ENCODE results near the gene SERPINE1. TPM values are rescaled to one million over a fixed set of nuclear protein-coding genes. Genes with fewer than 3 reads are reported as not detected.
"Not testable (repeated sequence)": the region's sequence is repeated elsewhere in the genome, so short reads cannot be mapped to it uniquely, and the experiment has no call there.

SERPINE1 gene
- total and polyA plus RNA-seq, 2 of the 4 experiments (the other 2 are of a cell fraction): 1,441 to 2,783 TPM

- in situ Hi-C loops (cut with MboI; ENCODE audit: low sequenced_read_pairs) (loop anchor here (25.0 kb wide), 1 partner anchor 675 kb away; the partner anchor contains the start of genes MEPCE, PPP1R35 and ZCWPW1), dilution Hi-C loops (cut with HindIII; ENCODE audit: low sequenced_read_pairs, unreplicated experiment) (no loop called here), intact Hi-C loops (cut with micrococcal nuclease) (no loop called here)
- TF ChIP-seq POLR2A (IDR thresholded peaks at IDR 0.05; ENCODE audit: low read depth, low read length) (no peak), NFE2L2 (IDR thresholded peaks at IDR 0.05; ENCODE audit: low read depth, low read length) (no peak), MXI1 (IDR thresholded peaks at IDR 0.05; ENCODE audit: borderline replicate concordance, low read depth, low read length) (no peak), SMC3 (IDR thresholded peaks at IDR 0.05; ENCODE audit: low read depth, low read length) (no peak), CEBPB (IDR thresholded peaks at IDR 0.05; ENCODE audit: low read depth, low read length) (no peak), RAD21 (IDR thresholded peaks at IDR 0.05; ENCODE audit: low read length) (no peak), MAZ (IDR thresholded peaks at IDR 0.05; ENCODE audit: borderline replicate concordance, low read depth, low read length) (no peak)
- ChIA-PET POLR2A (ENCODE audit: unreplicated experiment) (no interaction called here), CTCF (no interaction called here)
- Histone ChIP-seq H2AK9ac (replicated peaks; ENCODE audit: low read depth, low read length, poor library complexity) (no peak overlapping the region), H3K23ac (ENCODE audit: low read depth, low read length) (peak overlapping the region; percentile 52; the same call in 1 of the 2 replicates), H3K56ac (ENCODE audit: extremely low read depth, insufficient read depth, low read length) (no peak overlapping the region), H3K79me1 (ENCODE audit: low read depth in 1 of 2, low read length in 2 of 2) (peaks cover 0 to 6% of the 10 kb centered on the region in 2 experiments; a peak in 1 of 4 replicates), H4K5ac (ENCODE audit: low read depth, low read length) (no peak overlapping the region), H2BK5ac (ENCODE audit: low read depth, low read length, poor library complexity, severe bottlenecking) (peak overlapping the region; percentile 13), H2BK15ac (ENCODE audit: low read depth, low read length) (peak overlapping the region; percentile 50; the same call in 2 of the 3 replicates), H3K27me3 (ENCODE audit: control insufficient read depth, insufficient read depth, low read length) (no peaks in the 10 kb centered on the region), H2BK20ac (ENCODE audit: low read depth, low read length) (peak overlapping the region; percentile 69), H4K91ac (ENCODE audit: insufficient read depth, low read depth, low read length) (peak overlapping the region; percentile 76), H4K8ac (ENCODE audit: low read depth in 2 of 2, low read length in 2 of 2) (peak overlapping the region; percentile 54 to 74; a peak in 3 of 4 replicates), H3K4me2 (ENCODE audit: low read depth, low read length) (no peak overlapping the region), H3K4me1 (ENCODE audit: control insufficient read depth, insufficient read depth, low read length) (peaks cover 13% of the 10 kb centered on the region), H3K9me3 (ENCODE audit: control insufficient read depth, insufficient read depth, low read length) (no peaks in the 10 kb centered on the region), H4K20me1 (ENCODE audit: insufficient read depth, low read length) (no peaks in the 10 kb centered on the region), H2BK120ac (ENCODE audit: low read depth, low read length) (peak overlapping the region; percentile 50), H3K9me1 (ENCODE audit: insufficient read depth, low read length) (peaks cover 16% of the 10 kb centered on the region), H3K27ac (ENCODE audit: insufficient read depth, low read length) (no peak overlapping the region; the same call in 1 of the 2 replicates), H3K36me3 (ENCODE audit: control insufficient read depth, insufficient read depth, low read length) (no peaks in the 10 kb centered on the region), H3K18ac (ENCODE audit: low read depth, low read length) (no peak overlapping the region), H3K9ac (ENCODE audit: low read depth, low read length) (no peak overlapping the region), H3K4me3 (ENCODE audit: insufficient read depth, low read depth, low read length) (no peak overlapping the region), H3K14ac (replicated peaks; ENCODE audit: low read depth, low read length) (peak overlapping the region; percentile 24), H2AK5ac (ENCODE audit: low read depth, low read length) (peak overlapping the region; percentile 89), H2AFZ (replicated peaks; ENCODE audit: low read length, poor library complexity) (peak overlapping the region; percentile 83), H3K4ac (ENCODE audit: low read depth, low read length) (peak overlapping the region; percentile 74)
- 89% methylated on average over 3 of the region's 11 CpGs; no CpG with 5 or more reads in 1 of the 2 experiments for WGBS, 2 experiments (ENCODE audit: extremely low coverage in 2 of 2, insufficient read length in 1 of 2)
- DNase-seq (no peak), ATAC-seq (ENCODE audit: low read depth) (no peak)
- no TSS peak for BruUV-seq (replicated peaks)
Observed at GRCh38 chr7:101112233-101112632, 14.7 kb upstream of the SERPINE1 start.

DNA sequence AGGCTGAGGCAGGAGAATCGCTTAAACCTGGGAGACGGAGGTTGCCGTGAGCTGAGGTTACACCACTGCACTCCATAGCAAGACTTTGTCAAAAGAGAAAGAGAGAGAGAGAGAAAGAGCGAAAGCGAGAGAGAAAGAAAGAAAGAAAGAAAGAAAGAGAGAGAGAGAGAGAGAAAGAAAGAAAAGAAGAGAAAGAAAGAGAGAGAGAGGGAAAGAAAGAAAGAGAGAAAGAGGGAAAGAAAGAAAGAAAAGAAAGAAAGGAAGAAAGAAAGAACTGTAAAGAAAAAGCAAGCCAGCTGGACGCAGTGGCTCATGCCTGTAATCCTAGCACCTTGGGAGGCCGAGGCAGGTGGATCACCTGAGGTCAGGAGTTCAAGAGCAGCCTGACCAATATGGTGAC, 13.8 kb upstream of the SERPINE1 start:
- dilution Hi-C loops (cut with HindIII; ENCODE audit: low sequenced_read_pairs, unreplicated experiment): not testable (repeated sequence)

More for the DNA sequence above, 13.8 kb upstream of the SERPINE1 start:
- Histone ChIP-seq H2BK120ac (ENCODE audit: low read depth, low read length) (peak overlapping the region; percentile 50; the same call in 1 of the 2 replicates), H3K4ac (ENCODE audit: low read depth, low read length) (peak overlapping the region; percentile 56; the same call in 1 of the 2 replicates), H3K4me1 (ENCODE audit: control insufficient read depth, insufficient read depth, low read length) (peaks cover 14% of the 10 kb centered on the region), H2AK5ac (ENCODE audit: low read depth, low read length) (0 out of 2 replicates have a peak overlapping the region, but pooled peaks have one; percentile 39), H3K9me1 (ENCODE audit: insufficient read depth, low read length) (peaks cover 16% of the 10 kb centered on the region)
- H2BK15ac ChIP-seq (ENCODE audit: low read depth, low read length); H3K27ac ChIP-seq (ENCODE audit: insufficient read depth, low read length); H3K23ac ChIP-seq (ENCODE audit: low read depth, low read length); DNase-seq; POLR2A ChIA-PET (ENCODE audit: unreplicated experiment); H3K18ac ChIP-seq (ENCODE audit: low read depth, low read length); H2BK20ac ChIP-seq (ENCODE audit: low read depth, low read length); H4K91ac ChIP-seq (ENCODE audit: insufficient read depth, low read depth, low read length); H3K36me3 ChIP-seq (ENCODE audit: control insufficient read depth, insufficient read depth, low read length); H3K56ac ChIP-seq (ENCODE audit: extremely low read depth, insufficient read depth, low read length); H2BK5ac ChIP-seq (ENCODE audit: low read depth, low read length, poor library complexity, severe bottlenecking); H3K4me3 ChIP-seq (ENCODE audit: insufficient read depth, low read depth, low read length); H3K79me1 ChIP-seq (ENCODE audit: low read depth in 1 of 2, low read length in 2 of 2); H4K5ac ChIP-seq (ENCODE audit: low read depth, low read length); H4K20me1 ChIP-seq (ENCODE audit: insufficient read depth, low read length); H3K27me3 ChIP-seq (ENCODE audit: control insufficient read depth, insufficient read depth, low read length); intact Hi-C loops (cut with micrococcal nuclease); H2AFZ ChIP-seq (replicated peaks; ENCODE audit: low read length, poor library complexity); H3K14ac ChIP-seq (replicated peaks; ENCODE audit: low read depth, low read length); H3K9ac ChIP-seq (ENCODE audit: low read depth, low read length); H3K4me2 ChIP-seq (ENCODE audit: low read depth, low read length); H4K8ac ChIP-seq (ENCODE audit: low read depth in 2 of 2, low read length in 2 of 2); ATAC-seq (ENCODE audit: low read depth); H3K9me3 ChIP-seq (ENCODE audit: control insufficient read depth, insufficient read depth, low read length); BruUV-seq (replicated peaks); H2AK9ac ChIP-seq (replicated peaks; ENCODE audit: low read depth, low read length, poor library complexity): not testable (repeated sequence)
- in situ Hi-C loops (cut with MboI; ENCODE audit: low sequenced_read_pairs): loop anchor here (25.0 kb wide), 1 partner anchor 676 kb away; the partner anchor contains the start of genes MEPCE, PPP1R35 and ZCWPW1
- CTCF ChIA-PET: interaction anchor here (0.7 kb wide), 1 partner anchor 54 kb away, joined by 3 read pairs; no protein-coding TSS in a partner anchor
- 100% methylated on average over 1 of the region's 7 CpGs; no CpG with 5 or more reads in 1 of the 2 experiments for WGBS, 2 experiments (ENCODE audit: extremely low coverage in 2 of 2, insufficient read length in 1 of 2)

All from IMR-90 (cell line).